HG02610 (cell line): ENCODE results near the gene ZNF213.

Experiments
- ATAC-seq: cut with Tn5 transposase; IDR thresholded peaks from one replicate; pipeline ENCODE4 v1.9.1; 2021; ENCODE audit warnings: mild to moderate bottlenecking, moderate library complexity; ENCODE audit not compliant: unreplicated experiment

The ZNF213 gene

DNA sequence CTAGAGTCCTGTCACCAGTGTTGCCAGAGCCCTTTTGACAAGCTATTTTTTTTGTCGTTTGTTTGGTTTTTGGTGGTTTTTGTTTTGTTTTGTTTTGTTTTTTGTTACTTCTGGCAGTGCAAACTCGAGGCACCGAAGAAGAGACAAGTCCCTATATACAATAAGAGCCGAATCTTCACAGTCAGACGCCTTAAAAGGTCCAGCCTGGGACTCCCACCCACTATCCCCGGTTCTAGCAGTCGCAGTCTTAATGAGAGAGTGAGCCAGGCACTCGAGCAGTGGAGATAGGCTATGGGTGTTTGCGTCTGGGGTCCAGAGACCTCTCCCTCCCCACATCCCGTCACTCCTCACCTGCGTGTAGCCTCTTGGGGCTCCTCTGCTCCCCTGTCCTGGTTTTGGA is 55.0 kb downstream of the ZNF213 start:
- ATAC-seq, result no peak

GRCh38 chr16:3190949-3191353 is 56.1 kb downstream of the ZNF213 start:
- ATAC-seq, result no peak
